Measurements from ENCODE around the gene NECTIN3. TPM values are rescaled to one million over a fixed set of nuclear protein-coding genes. Genes with fewer than 3 reads are reported as not detected.

The NECTIN3 gene
- total RNA-seq, 1 experiment from 2014 or later = 75.8 TPM

DNA sequence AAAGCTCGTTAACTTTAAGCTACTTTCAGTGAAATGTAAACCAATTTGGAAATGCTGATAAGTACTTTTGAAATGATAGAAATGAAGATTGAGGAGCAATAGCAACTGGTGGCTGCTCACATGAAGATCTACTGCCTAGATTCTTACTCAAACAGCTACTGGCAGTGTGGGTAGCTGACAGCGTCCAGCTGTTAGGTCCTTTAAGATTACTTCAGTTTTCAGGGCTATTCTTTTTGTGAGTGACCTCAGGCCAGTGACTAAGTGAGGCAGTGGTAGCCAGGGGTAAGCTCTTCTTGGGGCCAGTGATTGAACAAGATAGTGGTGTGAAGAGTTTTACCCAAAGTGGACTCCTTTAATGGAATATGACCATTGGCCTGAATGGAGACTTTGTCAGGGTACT lies 41.3 kb downstream of the NECTIN3 start:
- ChIA-PET POLR2A (no interaction called here), CTCF (no interaction called here)
- H3K27me3 ChIP-seq (replicated peaks; ENCODE audit: control insufficient read depth, insufficient read depth, low read length) = no peaks in the 10 kb centered on the region
- H3K4me1 ChIP-seq = 0 out of 2 replicates have a peak, but pooled peaks cover 3% of the 10 kb centered on the region
- no peak overlapping the region for H3K4me3 ChIP-seq (ENCODE audit: low read depth, low read length)
- no peak for DNase-seq
- peaks cover 10% of the 10 kb centered on the region for H3K36me3 Mint-ChIP-seq (ENCODE audit: insufficient read depth, unreplicated experiment)
- no TSS peak for BruUV-seq (replicated peaks)
- H3K4me3 Mint-ChIP-seq (ENCODE audit: unreplicated experiment) = no peak overlapping the region
- no peaks in the 10 kb centered on the region for H3K9me3 Mint-ChIP-seq (ENCODE audit: unreplicated experiment)
- TF ChIP-seq, protein P1, sequence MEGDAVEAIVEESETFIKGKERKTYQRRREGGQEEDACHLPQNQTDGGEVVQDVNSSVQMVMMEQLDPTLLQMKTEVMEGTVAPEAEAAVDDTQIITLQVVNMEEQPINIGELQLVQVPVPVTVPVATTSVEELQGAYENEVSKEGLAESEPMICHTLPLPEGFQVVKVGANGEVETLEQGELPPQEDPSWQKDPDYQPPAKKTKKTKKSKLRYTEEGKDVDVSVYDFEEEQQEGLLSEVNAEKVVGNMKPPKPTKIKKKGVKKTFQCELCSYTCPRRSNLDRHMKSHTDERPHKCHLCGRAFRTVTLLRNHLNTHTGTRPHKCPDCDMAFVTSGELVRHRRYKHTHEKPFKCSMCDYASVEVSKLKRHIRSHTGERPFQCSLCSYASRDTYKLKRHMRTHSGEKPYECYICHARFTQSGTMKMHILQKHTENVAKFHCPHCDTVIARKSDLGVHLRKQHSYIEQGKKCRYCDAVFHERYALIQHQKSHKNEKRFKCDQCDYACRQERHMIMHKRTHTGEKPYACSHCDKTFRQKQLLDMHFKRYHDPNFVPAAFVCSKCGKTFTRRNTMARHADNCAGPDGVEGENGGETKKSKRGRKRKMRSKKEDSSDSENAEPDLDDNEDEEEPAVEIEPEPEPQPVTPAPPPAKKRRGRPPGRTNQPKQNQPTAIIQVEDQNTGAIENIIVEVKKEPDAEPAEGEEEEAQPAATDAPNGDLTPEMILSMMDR (IDR thresholded peaks at IDR 0.05; ENCODE audit: insufficient read depth in 1 of 2, low read depth in 1 of 2, low read length in 1 of 2, severe bottlenecking in 1 of 2, unreplicated experiment in 1 of 2) = no peak
- H3K9me3 ChIP-seq = no peaks in the 10 kb centered on the region
- H3K36me3 ChIP-seq (ENCODE audit: control insufficient read depth, insufficient read depth, low read length) = no peaks in the 10 kb centered on the region; the same call in 1 of the 2 replicates
- intact Hi-C loops (cut with micrococcal nuclease; ENCODE audit: unreplicated experiment) = no loop called here
- H3K27ac Mint-ChIP-seq (ENCODE audit: unreplicated experiment) = no peak overlapping the region
- no peaks in the 10 kb centered on the region for H3K27me3 Mint-ChIP-seq (ENCODE audit: insufficient read depth, unreplicated experiment)
- peaks cover 8% of the 10 kb centered on the region for H3K4me1 Mint-ChIP-seq (ENCODE audit: low read depth, unreplicated experiment)

DNA sequence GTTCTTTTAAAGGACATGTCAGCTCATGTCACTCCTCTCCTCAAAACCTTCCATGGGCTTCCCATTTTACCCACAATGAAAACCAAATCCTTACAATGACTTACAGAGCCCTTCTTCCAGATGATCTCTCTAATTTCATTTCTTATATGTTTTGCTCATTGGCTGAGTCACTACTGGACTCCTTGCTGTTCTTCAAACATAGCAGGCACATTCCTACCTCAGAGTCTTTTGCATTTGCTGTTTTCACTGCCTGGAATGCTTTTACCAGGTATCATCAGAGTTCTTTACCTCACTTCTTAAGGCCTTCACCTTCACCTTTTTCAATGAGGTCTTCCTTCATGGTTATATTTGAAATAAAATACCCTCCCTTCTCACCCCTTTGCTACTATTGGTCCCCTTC lies 57.3 kb downstream of the NECTIN3 start:
- CTCF ChIA-PET = no interaction called here
- no peaks in the 10 kb centered on the region for H3K4me1 ChIP-seq
- POLR2A ChIA-PET = no interaction called here
- no peak overlapping the region for H3K4me3 ChIP-seq (ENCODE audit: low read depth, low read length)
- intact Hi-C loops (cut with micrococcal nuclease; ENCODE audit: unreplicated experiment) = no loop called here
- no peaks in the 10 kb centered on the region for H3K9me3 ChIP-seq
- peaks cover 22% of the 10 kb centered on the region for H3K36me3 Mint-ChIP-seq (ENCODE audit: insufficient read depth, unreplicated experiment)
- no peaks in the 10 kb centered on the region for H3K4me1 Mint-ChIP-seq (ENCODE audit: low read depth, unreplicated experiment)
- H3K9me3 Mint-ChIP-seq (ENCODE audit: unreplicated experiment) = no peaks in the 10 kb centered on the region
- H3K36me3 ChIP-seq (ENCODE audit: control insufficient read depth, insufficient read depth, low read length) = no peaks in the 10 kb centered on the region
- no peaks in the 10 kb centered on the region for H3K27me3 Mint-ChIP-seq (ENCODE audit: insufficient read depth, unreplicated experiment)
- H3K4me3 Mint-ChIP-seq (ENCODE audit: unreplicated experiment) = no peak overlapping the region
- H3K27ac Mint-ChIP-seq (ENCODE audit: unreplicated experiment) = no peak overlapping the region
- DNase-seq = no peak
- no peaks in the 10 kb centered on the region for H3K27me3 ChIP-seq (replicated peaks; ENCODE audit: control insufficient read depth, insufficient read depth, low read length)
- BruUV-seq (replicated peaks) = no TSS peak
- TF ChIP-seq, protein P1 (IDR thresholded peaks at IDR 0.05; ENCODE audit: insufficient read depth in 1 of 2, low read depth in 1 of 2, low read length in 1 of 2, severe bottlenecking in 1 of 2, unreplicated experiment in 1 of 2) = no peak

GRCh38 chr3:111130827-111131226 lies 59.2 kb downstream of the NECTIN3 start:
- intact Hi-C loops (cut with micrococcal nuclease; ENCODE audit: unreplicated experiment) = no loop called here
- TF ChIP-seq, protein P1 (IDR thresholded peaks at IDR 0.05; ENCODE audit: insufficient read depth in 1 of 2, low read depth in 1 of 2, low read length in 1 of 2, severe bottlenecking in 1 of 2, unreplicated experiment in 1 of 2) = no peak
- no peaks in the 10 kb centered on the region for H3K36me3 ChIP-seq (ENCODE audit: control insufficient read depth, insufficient read depth, low read length)
- Mint-ChIP-seq H3K27ac (ENCODE audit: unreplicated experiment) (no peak overlapping the region), H3K27me3 (ENCODE audit: insufficient read depth, unreplicated experiment) (no peaks in the 10 kb centered on the region), H3K9me3 (ENCODE audit: unreplicated experiment) (no peaks in the 10 kb centered on the region), H3K4me1 (ENCODE audit: low read depth, unreplicated experiment) (no peaks in the 10 kb centered on the region), H3K36me3 (ENCODE audit: insufficient read depth, unreplicated experiment) (peaks cover 15% of the 10 kb centered on the region), H3K4me3 (ENCODE audit: unreplicated experiment) (no peak overlapping the region)
- no peaks in the 10 kb centered on the region for H3K27me3 ChIP-seq (replicated peaks; ENCODE audit: control insufficient read depth, insufficient read depth, low read length)
- H3K4me3 ChIP-seq (ENCODE audit: low read depth, low read length) = no peak overlapping the region
- ChIA-PET CTCF (no interaction called here), POLR2A (no interaction called here)
- BruUV-seq (replicated peaks) = no TSS peak
- no peaks in the 10 kb centered on the region for H3K9me3 ChIP-seq
- no peaks in the 10 kb centered on the region for H3K4me1 ChIP-seq
- no peak for DNase-seq

Data from Caco-2 (cell line).